K562 (cell line): ENCODE measurements around the gene STMN3. TPM values are rescaled to one million over a fixed set of nuclear protein-coding genes. Genes with fewer than 3 reads are reported as not detected.

Experiments used
- ATAC-seq: fragments of 200-7000 bp; cut with Tn5 transposase; 3 replicates; pipeline ENCODE4 v1.9.1; 2020; ENCODE audit warnings: moderate library complexity
- BruUV-seq: library from RNA; stranded (reverse); fragments of 400-500 nt; replicated peaks from 2 replicates; lab custom pipeline; 2021; lab: Mats Ljungman, UMichigan
- CTCF ChIA-PET: fragments of 300-600 bp; formaldehyde crosslinking; extraction: SDS; loops from one replicate; lab custom pipeline; 2021; ENCODE audit warnings: low intra/inter-chr PET ratio; lab: Yijun Ruan, JAX
- POLR2A ChIA-PET: fragments of 300-600, 350-650 bp; sonication (Branson Sonifier 250); formaldehyde crosslinking; extraction: SDS; loops from one replicate; lab custom pipeline; 2021; ENCODE audit warnings: antibody characterized with exemption, inconsistent platforms; lab: Yijun Ruan, JAX
- DNase-seq, 4 experiments: peaks; one replicate each; pipeline versions ENCODE4 v3.0.0 to v3.0.0-alpha.2; 2011 to 2018; ENCODE audit warnings: low spot score in 3 of 4, mixed read lengths in 3 of 4; ENCODE audit errors: extremely low read depth in 1 of 4
- FAIRE-seq: peaks from 2 replicates; lab custom pipeline; 2011; peaks lifted over from hg19 to GRCh38; lab: Jason Lieb, UNC
- H2AFZ ChIP-seq: 2 replicates; pipeline ENCODE4 v1.6.0; 2011; ENCODE audit warnings: low read depth, low read length, control low read depth, inconsistent platforms
- H3K27ac ChIP-seq: fragments of 200-600 bp; 3 replicates; pipeline ENCODE4 v1.8.0; 2011; ENCODE audit warnings: low read depth, mild to moderate bottlenecking, control low read depth, inconsistent platforms, low read length, moderate library complexity, mixed read lengths; ENCODE audit errors: extremely low read depth
- H3K27me3 ChIP-seq, 2 experiments: fragments of 300-600 bp in 1 of 2; 2 replicates in 1 of 2; 3 replicates in 1 of 2; pipeline versions ENCODE4 v1.6.0 to v1.8.0; 2011; ENCODE audit warnings: inconsistent platforms in 2 of 2, low read length in 2 of 2, mild to moderate bottlenecking in 1 of 2, mixed read lengths in 1 of 2, moderate library complexity in 1 of 2; ENCODE audit not compliant: control insufficient read depth in 2 of 2, insufficient read depth in 2 of 2
- H3K36me3 ChIP-seq: fragments of 300-600 bp; 3 replicates; pipeline ENCODE4 v1.8.0; 2011; ENCODE audit warnings: mild to moderate bottlenecking, low read length, inconsistent platforms; ENCODE audit not compliant: control insufficient read depth, insufficient read depth
- H3K4me1 ChIP-seq, 2 experiments: fragments of 200-600 bp in 1 of 2; replicated peaks in 1 of 2; 2 replicates in 1 of 2; 3 replicates in 1 of 2; pipeline versions ENCODE4 v1.5.1 to v1.8.0; 2011; ENCODE audit warnings: inconsistent platforms in 2 of 2, low read length in 2 of 2, mild to moderate bottlenecking in 1 of 2, mixed read lengths in 1 of 2, moderate library complexity in 1 of 2; ENCODE audit not compliant: control insufficient read depth in 2 of 2, insufficient read depth in 2 of 2
- H3K4me2 ChIP-seq: 2 replicates; pipeline ENCODE4 v1.6.1; 2011; ENCODE audit warnings: low read length, control low read depth, inconsistent platforms, mixed read lengths; ENCODE audit not compliant: insufficient read depth
- H3K4me3 ChIP-seq: fragments of 200-600 bp; sonication (generic), shearing (Covaris generic); 2 replicates; pipeline ENCODE4 v1.5.1; 2016; ENCODE audit warnings: control low read depth, inconsistent platforms
- H3K79me2 ChIP-seq: fragments of 200-600 bp; 3 replicates; pipeline ENCODE4 v1.8.0; 2011; ENCODE audit warnings: low read length, inconsistent platforms; ENCODE audit not compliant: control insufficient read depth, insufficient read depth
- H3K9ac ChIP-seq, 2 experiments: 2 replicates each; pipeline versions ENCODE4 v1.6.0 to v1.6.1; 2011; ENCODE audit warnings: low read depth in 2 of 2, low read length in 2 of 2, control low read depth in 1 of 2, inconsistent platforms in 1 of 2, mild to moderate bottlenecking in 1 of 2, mixed read lengths in 1 of 2; ENCODE audit not compliant: insufficient read depth in 1 of 2
- H3K9me1 ChIP-seq: one replicate; pipeline ENCODE4 v1.6.0; 2011; ENCODE audit warnings: inconsistent platforms, mild to moderate bottlenecking, low read length, moderate library complexity; ENCODE audit not compliant: control insufficient read depth, insufficient read depth
- H3K9me3 ChIP-seq: replicated peaks from 2 replicates; pipeline ENCODE4 v1.5.1; 2011; ENCODE audit warnings: low read depth, low read length, inconsistent platforms; ENCODE audit not compliant: control insufficient read depth, insufficient read depth
- H4K20me1 ChIP-seq: replicated peaks from 2 replicates; pipeline ENCODE4 v1.6.1; 2011; ENCODE audit warnings: low read length, inconsistent platforms, mixed read lengths; ENCODE audit not compliant: control insufficient read depth, insufficient read depth
- ARHGAP35 ChIP-seq: fragments of 450-650 bp; IDR thresholded peaks from 2 replicates; pipeline ENCODE4 v1.6.1; 2018; ENCODE audit not compliant: partially characterized antibody
- COPS2 ChIP-seq: fragments of 450-650 bp; conservative IDR thresholded peaks from 2 replicates; pipeline ENCODE4 v1.6.1; 2016; ENCODE audit warnings: mild to moderate bottlenecking, moderate library complexity
- POLR2G ChIP-seq: fragments of 200-400 bp; formaldehyde crosslinking; IDR thresholded peaks from 2 replicates; pipeline ENCODE4 v1.6.1; 2017; ENCODE audit warnings: low read depth, mild to moderate bottlenecking, antibody characterized with exemption, low read length, moderate library complexity
- RBFOX2 ChIP-seq: fragments of 200-400 bp; formaldehyde crosslinking; IDR thresholded peaks from 2 replicates; pipeline ENCODE4 v1.6.1; 2017; ENCODE audit warnings: low read depth, mild to moderate bottlenecking, low read length, moderate library complexity
- SIX5 ChIP-seq, 2 experiments: IDR thresholded peaks; 2 replicates each; pipeline ENCODE4 v1.6.1; 2011; ENCODE audit warnings: low read length in 2 of 2, borderline replicate concordance in 1 of 2, low read depth in 1 of 2, mild to moderate bottlenecking in 1 of 2, moderate library complexity in 1 of 2; ENCODE audit not compliant: insufficient read depth in 1 of 2
- TRIM25 ChIP-seq: fragments of 450-650 bp; IDR thresholded peaks from 2 replicates; pipeline ENCODE4 v1.7.0; 2016; ENCODE audit warnings: borderline replicate concordance
- WGBS: fragments of 100-300 bp; shearing (Covaris generic); methylation state at CpG from one replicate; pipeline ENCODE4 v1.1.6; 2016; ENCODE audit warnings: low coverage, mixed read lengths; ENCODE audit not compliant: insufficient coverage; ENCODE audit errors: missing lambda C conversion rate; 5-methylcytosine and 5-hydroxymethylcytosine counted together
- in situ Hi-C: fragments of 300-500 bp; cut with MboI; formaldehyde crosslinking; loops from 4 replicates; pipeline ENCODE4 v1.15.0; 2018; ENCODE audit warnings: inconsistent platforms, mixed read lengths
- intact Hi-C: fragments of 100-400 bp; cut with micrococcal nuclease; formaldehyde crosslinking; loops from 2 replicates; pipeline ENCODE4 v1.14.2; 2022
- polyA plus RNA-seq, 8 experiments: library from polyadenylated mRNA; depleted of rRNA in 4 of 8; stranded (reverse) in 5 of 8; unstranded in 3 of 8; fragments of >200 nt; fragmentation: Nextera tagmentation in 2 of 8; fragmentation: Illumina TruSeq in 1 of 8; extraction: Ambion mirVana in 2 of 8; extraction: Trizol in 1 of 8; gene quantifications; 2 replicates each; pipeline versions ENCODE4 v1.2.1 to v1.2.3, GENCODE V29; 2011 to 2014; ENCODE audit warnings: inconsistent platforms in 1 of 8, missing spikeins in 1 of 8
- total RNA-seq, 7 experiments: library from RNA; depleted of rRNA in 6 of 7; stranded (reverse); fragments of >200 nt in 6 of 7; fragmentation: Illumina TruSeq in 2 of 7; extraction: Trizol in 2 of 7; gene quantifications; 2 replicates each; pipeline versions ENCODE4 v1.2.1 to v1.2.3, GENCODE V29; 2011 to 2021; ENCODE audit warnings: low replicate concordance in 1 of 7

The STMN3 gene
- total and polyA plus RNA-seq, 9 of the 15 experiments (the other 6 are each of a cell fraction or from before 2014, with no cell fraction given) = 0.70 to 65.6 (median 29.4) TPM

- Histone ChIP-seq H4K20me1 (no peaks in the 10 kb centered on the region), H3K9ac (peak overlapping the region in 1 of 2 experiments; percentile 91; a peak in 1 of 4 replicates), H3K4me1 (peaks cover 9 to 70% of the 10 kb centered on the region in 2 experiments), H3K36me3 (peaks cover 44% of the 10 kb centered on the region; the same call in 1 of the 3 replicates), H3K27ac (no peak overlapping the region), H3K4me2 (no peak overlapping the region), H3K9me1 (no peaks in the 10 kb centered on the region), H2AFZ (no peak overlapping the region), H3K79me2 (no peaks in the 10 kb centered on the region), H3K4me3 (no peak overlapping the region), H3K9me3 (no peaks in the 10 kb centered on the region), H3K27me3 (no peaks in the 10 kb centered on the region)
- intact Hi-C loops (no loop called here), in situ Hi-C loops (no loop called here)
- DNase-seq (no peak), FAIRE-seq (no peak), ATAC-seq (no peak)
- no peak for TF ChIP-seq SIX5 (IDR thresholded peaks at IDR 0.05; ENCODE audit: borderline replicate concordance in 1 of 2, insufficient read depth in 1 of 2, low read depth in 1 of 2, low read length in 2 of 2)
- TF ChIP-seq TRIM25 = no peak
- TF ChIP-seq COPS2 = no peak
- no peak for TF ChIP-seq ARHGAP35
- TF ChIP-seq POLR2G = peak; percentile 71
- TF ChIP-seq RBFOX2 = peak; percentile 38; the same call in 1 of the 2 replicates
- ChIA-PET CTCF (no interaction called here), POLR2A (interaction anchor here (0.6 kb wide), 1 partner anchor 414 kb away, joined by 3 read pairs; no protein-coding TSS in a partner anchor)
- 89% methylated on average over 14 of the region's 21 CpGs for WGBS
- no TSS peak for BruUV-seq
Measured at GRCh38 chr20:63685269-63686026, 32.2 kb upstream of the STMN3 start.
